Activated CD8-positive, alpha-beta memory T cell treated with anti-CD3 and anti-CD28 coated beads for 36 hours (primary cell): Measurements from ENCODE around the gene EXD3. TPM values are rescaled to one million over a fixed set of nuclear protein-coding genes. Genes with fewer than 3 reads are reported as not detected.
"Not testable (repeated sequence)": the region's sequence is repeated elsewhere in the genome, so short reads cannot be mapped to it uniquely, and the experiment has no call there.

Experiments used
- CTCF ChIA-PET: fragments of 350-600 bp; sonication (Branson Sonifier 250); formaldehyde crosslinking; loops from one replicate; lab custom pipeline; 2021; ENCODE audit warnings: antibody characterized with exemption; lab: Charles Lee
- POLR2A ChIA-PET: fragments of 350-600 bp; sonication (Branson Sonifier 250); formaldehyde crosslinking; loops from one replicate; lab custom pipeline; 2021; ENCODE audit warnings: antibody characterized with exemption; lab: Charles Lee
- total RNA-seq, 2 experiments: library from RNA; stranded (reverse); gene quantifications; one replicate each; pipeline ENCODE4 v1.2.3, GENCODE V29; 2021

Gene EXD3
- total RNA-seq, 2 experiments from 2014 or later = 3.4 to 3.7 TPM

- POLR2A ChIA-PET = no interaction called here
- CTCF ChIA-PET = no interaction called here
Measured at GRCh38 chr9:137342482-137342881, 80.5 kb downstream of the EXD3 start.

GRCh38 chr9:137341227-137341626 is 81.7 kb downstream of the EXD3 start:
- CTCF ChIA-PET = no interaction called here
- POLR2A ChIA-PET = no interaction called here

GRCh38 chr9:137339908-137340462 is 83.0 kb downstream of the EXD3 start:
- CTCF ChIA-PET = interaction anchor here (0.7 kb wide), 1 partner anchor 15 kb away, joined by 3 read pairs; no protein-coding TSS in a partner anchor
- POLR2A ChIA-PET = not testable (repeated sequence)

GRCh38 chr9:137339045-137339907 is 83.7 kb downstream of the EXD3 start:
- POLR2A ChIA-PET = no interaction called here
- CTCF ChIA-PET = interaction anchor here (0.7 kb wide), 1 partner anchor 14 kb away, joined by 3 read pairs; no protein-coding TSS in a partner anchor

- CTCF ChIA-PET = no interaction called here
- POLR2A ChIA-PET = no interaction called here
Measured at GRCh38 chr9:137336735-137337134, 86.2 kb downstream of the EXD3 start.

- CTCF ChIA-PET = no interaction called here
- POLR2A ChIA-PET = no interaction called here
Measured at GRCh38 chr9:137333016-137333671, 89.8 kb downstream of the EXD3 start.

GRCh38 chr9:137331929-137332328 is 91.0 kb downstream of the EXD3 start:
- CTCF ChIA-PET = interaction anchor here (0.5 kb wide), 1 partner anchor 1400 kb away, joined by 3 read pairs; no protein-coding TSS in a partner anchor
- POLR2A ChIA-PET = no interaction called here

GRCh38 chr9:137330689-137331088 is 92.3 kb downstream of the EXD3 start:
- CTCF ChIA-PET = interaction anchor here (0.6 kb wide), 1 partner anchor 57 kb away, joined by 3 read pairs; no protein-coding TSS in a partner anchor
- POLR2A ChIA-PET = no interaction called here

- POLR2A ChIA-PET = not testable (repeated sequence)
Measured at GRCh38 chr9:137329590-137329989, 93.4 kb downstream of the EXD3 start.

GRCh38 chr9:137327641-137328550 is 95.1 kb downstream of the EXD3 start:
- CTCF ChIA-PET, POLR2A ChIA-PET: not testable (repeated sequence)

More at GRCh38 chr9:137329590-137329989, 93.4 kb downstream of the EXD3 start:
- CTCF ChIA-PET = not testable (repeated sequence)

- ChIA-PET POLR2A (no interaction called here), CTCF (no interaction called here)
Measured at GRCh38 chr9:137326445-137327065, 96.4 kb downstream of the EXD3 start.

- CTCF ChIA-PET = interaction anchor here (0.7 kb wide), 1 partner anchor 18 kb away, joined by 3 read pairs; no protein-coding TSS in a partner anchor
Measured at GRCh38 chr9:137325799-137326198, 97.2 kb downstream of the EXD3 start.

GRCh38 chr9:137325124-137325523 is 97.8 kb downstream of the EXD3 start:
- ChIA-PET POLR2A (no interaction called here), CTCF (interaction anchor here (0.6 to 0.7 kb wide), 2 partner anchors 14 to 18 kb away, joined by 3 read pairs; no protein-coding TSS in a partner anchor)

More at GRCh38 chr9:137325799-137326198, 97.2 kb downstream of the EXD3 start:
- POLR2A ChIA-PET = no interaction called here

GRCh38 chr9:137323531-137324331 is 99.2 kb downstream of the EXD3 start:
- ChIA-PET CTCF (interaction anchor here (0.6 kb wide), 1 partner anchor 569 kb away, joined by 3 read pairs; no protein-coding TSS in a partner anchor), POLR2A (no interaction called here)

- ChIA-PET POLR2A (no interaction called here), CTCF (no interaction called here)
Measured at GRCh38 chr9:137321726-137322361, 101.1 kb downstream of the EXD3 start.

GRCh38 chr9:137320555-137321384 is 102.2 kb downstream of the EXD3 start:
- ChIA-PET CTCF (interaction anchor here (0.8 kb wide), 1 partner anchor 102 kb away, joined by 3 read pairs; the partner anchor contains the start of gene EXD3), POLR2A (no interaction called here)
